HG03520 (cell line): ENCODE results near the gene ADD1.

Experiments used
- ATAC-seq: cut with Tn5 transposase; IDR thresholded peaks from one replicate; pipeline ENCODE4 v1.9.1; 2021; ENCODE audit warnings: mild to moderate bottlenecking, moderate library complexity; ENCODE audit not compliant: unreplicated experiment

ADD1 gene

DNA sequence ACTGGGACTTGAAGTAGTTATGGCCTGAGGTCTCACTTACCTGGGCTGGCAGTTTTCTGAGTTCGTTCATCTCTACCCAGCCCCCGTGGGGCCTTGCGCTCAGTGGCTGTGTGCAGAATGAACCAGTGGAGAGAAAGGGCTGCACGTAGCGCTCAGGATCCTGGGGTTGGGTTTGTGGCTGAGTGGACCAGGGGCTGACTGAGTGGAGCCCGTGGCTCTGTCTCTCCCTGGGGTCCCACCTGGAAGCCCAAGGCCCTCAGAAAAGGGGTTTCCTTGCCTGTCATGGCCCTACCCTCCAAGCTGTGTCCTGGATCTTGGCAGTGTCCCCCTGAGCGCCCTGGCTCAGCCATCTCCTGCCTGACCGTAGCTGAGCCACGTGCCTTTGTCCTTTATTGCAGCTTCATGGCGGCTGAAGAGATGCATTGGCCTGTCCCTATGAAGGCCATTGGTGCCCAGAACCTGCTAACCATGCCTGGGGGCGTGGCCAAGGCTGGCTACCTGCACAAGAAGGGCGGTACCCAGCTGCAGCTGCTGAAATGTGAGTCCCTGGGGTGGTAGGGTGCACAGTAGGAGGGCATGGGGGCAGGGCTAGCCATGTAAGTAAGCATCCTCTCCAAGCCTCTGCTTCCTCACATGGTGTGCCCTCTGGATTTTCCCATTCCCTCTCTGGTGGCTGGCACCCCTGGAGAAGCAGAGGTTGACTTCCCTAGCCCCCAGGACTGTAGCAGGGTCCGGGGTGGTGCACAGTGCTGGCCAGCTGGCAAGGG, 23.2 kb upstream of the ADD1 start:
- ATAC-seq: no peak

DNA sequence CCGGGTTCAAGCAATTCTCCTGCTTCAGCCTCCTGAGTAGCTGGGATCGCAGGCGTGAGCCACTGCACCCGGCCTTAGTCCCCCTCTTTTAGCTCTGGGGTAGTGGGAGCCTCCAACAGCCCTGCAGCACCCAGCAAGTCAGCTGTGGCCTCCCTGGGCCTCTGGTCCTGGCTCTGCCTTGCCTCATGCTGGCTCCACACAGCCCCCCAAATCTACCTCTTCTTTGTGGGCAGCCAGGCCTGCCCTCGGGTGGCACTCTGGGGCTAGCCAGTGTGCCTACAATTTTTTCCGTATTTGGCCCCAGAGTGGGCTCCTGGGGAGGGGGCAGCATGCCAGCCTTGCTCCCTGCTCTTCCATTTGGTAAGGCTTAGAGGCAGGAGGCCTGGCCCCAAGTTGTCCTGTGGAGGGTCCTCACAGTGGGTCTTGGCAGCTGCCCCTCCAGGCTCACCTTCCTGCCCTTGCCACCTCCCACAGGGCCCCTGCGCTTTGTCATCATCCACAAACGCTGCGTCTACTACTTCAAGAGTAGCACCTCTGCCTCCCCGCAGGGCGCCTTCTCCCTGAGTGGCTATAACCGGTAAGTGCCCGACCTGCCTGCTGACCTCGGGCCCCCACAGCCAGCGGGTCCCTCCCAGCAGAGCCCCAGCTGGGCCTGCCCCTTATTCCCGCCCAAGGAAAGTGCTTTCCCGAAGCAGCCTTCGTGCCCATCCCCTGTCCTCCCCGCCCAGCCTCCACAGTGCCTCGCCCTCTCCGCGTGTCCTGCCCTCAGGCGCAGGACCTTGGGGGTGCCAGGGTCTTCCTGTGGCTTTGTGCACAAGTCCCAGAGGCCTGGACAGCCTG, 21.0 kb upstream of the ADD1 start:
- ATAC-seq: no peak

DNA sequence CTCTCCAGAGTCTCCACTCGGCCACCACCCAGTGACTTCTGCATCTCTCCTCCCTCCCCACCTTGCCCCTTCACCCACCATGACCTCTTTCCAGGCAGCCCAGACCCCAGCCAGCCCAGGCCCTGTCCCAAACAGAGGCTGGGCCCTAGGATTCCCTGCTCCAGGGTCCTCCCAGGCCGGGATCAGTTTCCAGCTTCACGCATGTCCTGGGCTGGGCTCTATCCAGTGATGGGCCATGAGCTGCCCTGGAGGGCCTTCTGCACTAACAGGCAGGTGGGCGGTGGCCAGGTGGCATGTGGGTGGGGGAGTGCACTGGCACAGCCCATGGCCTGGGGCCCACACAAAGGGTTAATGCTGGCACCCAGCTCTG, 20.4 kb upstream of the ADD1 start:
- no peak for ATAC-seq

DNA sequence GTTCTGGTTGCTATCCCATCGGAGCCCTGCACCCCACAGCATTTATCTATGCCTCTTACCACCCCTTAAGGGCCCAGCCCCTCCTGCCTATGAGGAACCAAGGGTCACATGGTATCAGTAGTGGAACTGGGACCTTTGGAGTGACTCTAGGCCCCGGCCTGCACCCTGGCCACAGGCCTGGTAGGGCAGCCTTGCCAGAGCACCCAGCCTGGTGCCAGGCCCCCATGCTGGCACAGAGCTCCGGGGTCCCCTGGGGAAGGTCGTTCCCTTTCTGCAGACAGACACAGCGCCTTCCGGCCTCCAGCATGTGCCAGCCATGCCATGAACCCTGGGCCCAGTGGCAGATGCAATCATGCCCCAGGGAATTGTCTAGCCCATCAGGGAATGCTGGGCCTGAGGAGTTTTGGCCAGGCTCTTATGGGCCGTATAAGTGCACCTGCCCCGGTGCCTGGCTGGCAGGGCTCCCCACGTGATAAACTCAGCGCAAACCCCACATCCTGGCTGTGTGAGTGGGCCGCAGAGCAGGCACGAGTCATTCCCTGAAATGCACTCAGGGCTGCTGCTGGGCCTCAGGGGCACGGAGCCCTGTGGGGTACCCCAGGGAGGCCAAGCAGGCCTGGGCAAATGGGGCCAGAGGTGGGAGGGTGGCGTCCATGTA, 19.8 kb upstream of the ADD1 start:
- ATAC-seq: no peak

DNA sequence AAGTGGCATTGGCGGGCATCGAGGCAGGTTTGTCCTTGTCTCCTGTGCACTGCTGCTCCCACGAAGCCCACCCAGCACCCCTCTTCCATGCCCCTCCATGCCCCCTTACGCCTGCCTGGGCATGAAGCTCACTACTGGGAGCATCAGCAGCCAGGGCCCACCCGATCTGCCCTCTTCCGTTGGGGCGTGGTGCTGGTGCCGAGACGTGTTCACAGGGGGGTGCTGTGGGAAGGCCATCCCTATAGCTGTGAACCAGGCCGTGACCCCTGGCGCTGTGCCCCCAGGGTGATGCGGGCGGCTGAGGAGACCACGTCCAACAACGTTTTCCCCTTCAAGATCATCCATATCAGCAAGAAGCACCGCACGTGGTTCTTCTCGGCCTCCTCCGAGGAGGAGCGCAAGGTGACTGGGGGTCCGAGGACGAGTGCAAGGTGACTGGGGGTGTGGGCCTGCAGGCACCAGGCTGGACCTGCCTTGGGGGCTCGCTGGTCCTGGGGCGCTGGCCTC, 19.3 kb upstream of the ADD1 start:
- ATAC-seq: no peak

DNA sequence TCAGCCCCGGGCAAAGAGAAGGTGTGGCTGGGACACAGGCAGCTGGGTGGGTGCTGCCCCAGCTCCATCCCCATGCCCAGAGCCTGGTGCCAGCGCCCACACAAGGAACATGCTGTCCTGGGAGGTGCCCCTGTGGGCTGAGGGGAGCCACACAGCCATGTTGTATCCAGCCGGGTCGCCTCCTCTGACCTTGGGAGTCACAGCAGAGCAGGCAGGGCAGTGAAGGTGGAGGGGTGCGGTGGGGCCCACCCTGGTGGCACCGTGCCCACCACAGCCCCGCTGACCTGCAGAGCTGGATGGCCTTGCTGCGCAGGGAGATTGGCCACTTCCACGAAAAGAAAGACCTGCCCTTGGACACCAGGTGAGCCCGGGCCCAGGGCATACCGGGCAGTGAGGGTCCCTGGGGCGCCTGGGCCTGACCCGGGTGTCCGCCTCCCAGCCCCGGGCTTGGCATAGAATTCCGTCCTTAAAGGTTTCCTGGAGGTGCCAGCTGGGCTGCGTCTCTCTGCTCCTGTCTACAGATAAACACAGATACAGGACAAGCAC, 18.7 kb upstream of the ADD1 start:
- no peak for ATAC-seq

DNA sequence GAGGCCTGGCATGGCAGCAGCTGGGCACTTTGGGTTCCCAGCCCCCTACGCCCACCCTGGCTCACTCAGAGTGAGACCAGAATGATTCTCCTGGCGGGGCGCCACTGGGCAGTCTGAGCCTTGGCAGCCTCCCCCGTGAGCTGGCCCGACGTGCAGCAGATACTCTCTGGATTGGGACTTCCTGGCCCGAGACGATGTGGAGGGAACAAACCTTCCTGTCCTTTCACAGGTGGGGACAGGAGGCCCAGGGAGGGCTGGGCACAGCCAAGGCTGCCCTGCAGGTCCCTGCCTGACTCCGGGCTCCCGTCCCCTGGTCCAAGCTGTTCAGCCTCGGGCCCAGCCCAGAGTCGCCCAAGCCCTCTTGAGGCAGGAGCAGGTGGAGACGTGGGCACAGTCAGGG, 17.9 kb upstream of the ADD1 start:
- ATAC-seq: no peak

DNA sequence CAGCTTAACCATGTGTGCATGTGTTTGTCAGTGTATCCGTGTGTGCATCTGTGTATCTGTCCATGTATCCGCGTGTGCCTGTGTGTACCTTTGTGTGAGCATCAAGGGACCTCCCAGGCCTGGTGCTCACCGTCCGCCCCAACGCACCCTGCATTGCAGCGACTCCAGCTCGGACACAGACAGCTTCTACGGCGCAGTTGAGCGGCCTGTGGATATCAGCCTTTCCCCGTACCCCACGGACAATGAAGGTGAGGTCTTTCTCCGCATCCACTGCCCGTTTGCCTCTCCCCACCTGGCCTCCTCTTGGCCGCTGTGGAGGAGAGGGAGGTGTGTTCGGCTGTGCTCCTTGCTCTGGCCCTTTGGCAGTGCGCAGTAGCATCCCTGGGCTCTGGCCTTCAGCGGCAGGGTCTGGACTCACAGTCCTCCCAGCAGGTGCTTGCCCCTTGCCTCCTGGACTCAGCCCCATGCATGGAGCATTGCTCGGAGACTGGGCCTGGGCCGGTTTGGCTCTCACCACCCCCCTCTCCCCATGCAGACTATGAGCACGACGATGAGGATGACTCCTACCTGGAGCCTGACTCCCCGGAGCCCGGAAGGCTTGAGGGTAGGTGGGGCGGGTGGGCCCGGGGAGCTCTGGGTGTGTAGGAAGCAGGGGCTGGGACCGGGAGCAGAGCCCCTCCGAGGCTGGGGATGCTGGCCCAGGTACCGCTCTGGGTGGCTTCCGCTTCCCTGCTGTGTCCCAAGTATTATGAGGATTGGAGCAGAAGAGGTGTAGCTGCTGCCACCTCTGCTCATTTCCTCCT, 16.4 kb upstream of the ADD1 start:
- no peak for ATAC-seq

DNA sequence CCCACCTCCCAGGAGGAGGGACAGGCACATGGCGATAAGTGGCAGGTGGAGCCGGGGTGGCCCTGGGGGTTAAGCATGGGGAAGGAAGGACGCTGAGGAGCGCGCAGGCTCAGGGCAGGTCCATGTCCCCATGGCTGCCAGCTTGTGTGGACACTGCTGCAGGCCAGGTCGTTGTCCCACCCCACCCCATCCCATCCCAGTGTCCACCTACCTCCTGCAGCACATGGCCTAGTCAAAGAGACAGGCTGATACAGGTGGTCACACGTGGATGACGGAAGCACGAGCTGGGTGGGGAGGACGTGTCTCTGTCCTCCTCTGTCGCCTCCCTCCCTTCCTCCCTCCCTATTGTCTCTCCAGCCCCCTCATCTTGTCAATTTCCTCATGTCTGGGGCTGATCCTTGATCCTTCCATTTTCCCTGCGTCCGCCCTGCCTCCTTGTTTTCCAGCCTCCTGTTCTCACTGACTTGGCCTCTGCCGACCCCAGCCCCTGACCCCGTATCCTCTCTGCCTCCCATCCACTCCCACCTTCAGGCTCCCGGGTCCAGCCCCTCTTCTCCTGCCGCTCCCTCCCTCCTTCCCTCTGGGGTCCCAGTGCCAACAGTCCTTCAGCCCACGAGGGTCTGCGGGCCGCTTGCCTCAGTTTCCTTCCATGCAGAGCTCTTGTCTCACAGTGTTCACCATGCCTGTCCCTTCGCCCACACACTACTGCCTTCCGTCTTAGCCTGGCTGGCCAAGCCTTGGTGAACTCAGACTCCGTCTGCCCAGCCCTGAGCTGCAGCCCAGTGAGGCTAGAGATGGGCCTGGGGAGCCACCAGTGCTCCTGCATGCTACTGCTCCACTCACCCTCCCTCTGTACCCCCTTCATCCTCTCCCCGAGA, 15.5 kb upstream of the ADD1 start:
- ATAC-seq: no peak

DNA sequence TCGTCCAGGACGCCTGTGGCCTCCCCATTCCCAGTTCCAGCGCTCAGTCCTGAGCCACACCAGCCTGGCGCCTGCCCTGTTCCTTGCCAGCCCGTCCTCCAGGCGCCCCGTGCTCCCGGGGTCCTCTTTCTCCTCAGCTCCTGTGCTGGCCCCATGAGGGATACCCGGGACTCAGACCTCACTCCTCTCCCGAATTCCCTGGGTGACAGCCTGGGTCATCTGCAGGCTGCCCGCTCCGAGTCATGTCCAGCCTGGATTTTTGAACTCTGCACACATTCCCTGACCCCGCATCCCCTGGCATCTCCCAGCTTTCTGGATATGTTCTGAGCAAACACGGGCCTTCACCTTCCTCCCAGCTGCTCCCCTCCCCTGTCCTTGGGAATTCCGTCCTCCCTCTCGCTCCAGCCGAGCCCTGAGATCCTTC, 14.9 kb upstream of the ADD1 start:
- no peak for ATAC-seq

DNA sequence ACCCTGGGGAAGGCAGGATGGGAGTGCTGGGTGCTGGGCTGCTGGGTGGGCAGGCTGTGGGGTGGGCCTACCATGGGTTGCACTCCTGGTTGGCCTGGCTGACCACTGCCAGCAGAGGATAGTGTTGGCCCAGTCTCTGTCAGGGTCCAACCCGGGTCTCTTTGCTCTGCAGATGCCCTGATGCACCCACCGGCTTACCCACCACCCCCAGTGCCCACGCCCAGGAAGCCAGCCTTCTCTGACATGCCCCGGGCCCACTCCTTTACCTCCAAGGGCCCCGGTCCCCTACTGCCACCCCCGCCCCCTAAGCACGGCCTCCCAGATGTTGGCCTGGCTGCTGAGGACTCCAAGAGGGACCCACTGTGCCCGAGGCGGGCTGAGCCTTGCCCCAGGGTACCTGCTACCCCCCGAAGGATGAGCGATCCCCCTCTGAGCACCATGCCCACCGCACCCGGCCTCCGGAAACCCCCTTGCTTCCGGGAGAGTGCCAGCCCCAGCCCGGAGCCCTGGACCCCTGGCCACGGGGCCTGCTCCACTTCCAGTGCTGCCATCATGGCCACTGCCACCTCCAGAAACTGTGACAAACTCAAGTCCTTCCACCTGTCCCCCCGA, 14.2 kb upstream of the ADD1 start:
- no peak for ATAC-seq

DNA sequence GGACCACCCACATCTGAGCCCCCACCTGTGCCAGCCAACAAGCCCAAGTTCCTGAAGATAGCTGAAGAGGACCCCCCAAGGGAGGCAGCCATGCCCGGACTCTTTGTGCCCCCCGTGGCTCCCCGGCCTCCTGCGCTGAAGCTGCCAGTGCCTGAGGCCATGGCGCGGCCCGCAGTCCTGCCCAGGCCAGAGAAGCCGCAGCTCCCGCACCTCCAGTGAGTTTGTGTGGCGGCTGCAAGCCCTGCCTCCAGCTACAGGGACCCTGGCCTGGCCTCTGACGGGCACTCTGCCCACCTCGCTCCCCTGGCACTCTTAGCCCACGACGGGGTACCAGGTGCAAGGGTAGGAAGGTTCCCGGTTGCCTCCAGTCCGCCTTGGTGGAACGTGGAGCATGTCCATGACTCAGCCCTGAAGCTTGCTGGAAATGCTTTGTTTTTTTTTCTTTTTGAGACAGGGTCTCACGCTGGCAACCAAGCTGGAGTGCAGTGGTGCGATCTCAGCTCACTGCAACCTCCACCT, 13.7 kb upstream of the ADD1 start:
- no peak for ATAC-seq

DNA sequence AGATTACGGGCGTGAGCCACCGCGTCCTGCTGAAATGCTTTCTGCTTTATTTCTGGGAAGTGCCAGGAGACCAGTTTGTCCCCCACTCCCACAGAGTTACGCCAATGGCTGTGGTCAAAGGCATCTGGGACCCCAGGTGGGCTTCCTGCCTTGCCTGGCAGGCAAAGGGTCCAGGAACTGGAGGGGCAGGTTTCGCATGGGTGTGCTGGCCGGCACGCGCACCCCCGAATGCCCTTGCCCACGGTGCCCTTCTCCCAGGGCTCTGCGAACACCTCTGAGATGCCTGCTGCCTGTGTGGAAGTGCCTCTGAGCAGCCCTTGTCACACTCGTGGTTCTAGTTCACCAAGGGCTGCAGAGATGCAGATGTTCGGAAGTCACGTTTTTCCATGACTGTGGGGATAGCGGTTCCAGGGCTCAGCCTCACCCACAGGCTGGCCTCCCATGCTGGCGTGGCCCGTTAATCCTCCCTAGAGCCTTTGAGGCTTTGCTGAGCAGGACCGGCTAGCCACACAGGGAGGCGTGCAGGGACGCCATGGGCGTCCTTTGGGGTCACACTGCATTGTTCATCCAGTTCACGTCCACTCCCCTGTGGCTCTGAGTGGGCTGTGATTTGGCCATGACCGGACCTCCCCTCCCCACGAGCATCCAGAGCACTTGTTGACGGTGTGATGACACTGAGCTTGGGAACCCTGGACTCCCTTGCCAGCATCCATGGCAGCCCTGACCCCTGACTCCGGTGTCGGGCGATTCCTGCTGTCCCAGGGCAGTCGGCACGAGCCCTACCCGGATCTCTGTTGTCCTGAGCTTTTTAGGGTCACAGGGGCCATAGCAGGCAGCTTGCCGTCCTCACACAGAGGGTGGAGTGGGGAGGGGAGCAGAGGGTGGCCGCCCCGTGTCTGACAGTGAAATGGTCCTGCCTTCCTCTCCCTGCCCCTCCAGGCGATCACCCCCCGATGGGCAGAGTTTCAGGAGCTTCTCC, 12.7 kb upstream of the ADD1 start:
- ATAC-seq: no peak

DNA sequence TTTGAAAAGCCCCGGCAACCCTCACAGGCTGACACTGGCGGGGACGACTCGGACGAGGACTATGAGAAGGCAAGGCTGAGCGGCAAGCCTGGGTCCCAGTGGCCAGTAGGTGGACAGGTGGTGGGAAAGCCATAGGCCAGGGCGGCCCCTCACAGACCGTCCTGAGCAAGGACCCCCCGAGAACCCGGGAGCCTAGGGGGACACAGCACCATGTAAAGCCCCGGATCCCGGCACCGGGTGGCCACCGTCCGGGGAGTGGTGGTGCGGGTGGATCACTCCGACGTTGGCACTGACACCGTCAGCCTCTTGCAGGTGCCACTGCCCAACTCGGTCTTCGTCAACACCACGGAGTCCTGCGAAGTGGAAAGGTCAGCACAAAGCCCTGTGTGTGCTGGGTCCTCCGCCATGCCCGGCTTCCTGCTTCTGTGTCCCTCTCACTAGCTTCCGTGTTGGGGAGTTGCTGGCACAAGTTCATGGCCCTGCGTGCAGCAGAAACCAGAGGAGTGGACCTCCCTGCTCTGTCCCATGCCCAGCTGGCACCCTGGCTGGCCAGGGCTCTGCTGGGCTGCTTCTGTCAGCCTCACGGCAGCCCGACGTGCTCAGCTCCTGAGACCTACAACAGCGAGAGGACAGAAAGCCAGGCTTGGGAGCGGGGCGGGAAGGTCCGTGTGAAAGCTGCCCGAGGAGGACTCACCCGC, 11.9 kb upstream of the ADD1 start:
- no peak for ATAC-seq

DNA sequence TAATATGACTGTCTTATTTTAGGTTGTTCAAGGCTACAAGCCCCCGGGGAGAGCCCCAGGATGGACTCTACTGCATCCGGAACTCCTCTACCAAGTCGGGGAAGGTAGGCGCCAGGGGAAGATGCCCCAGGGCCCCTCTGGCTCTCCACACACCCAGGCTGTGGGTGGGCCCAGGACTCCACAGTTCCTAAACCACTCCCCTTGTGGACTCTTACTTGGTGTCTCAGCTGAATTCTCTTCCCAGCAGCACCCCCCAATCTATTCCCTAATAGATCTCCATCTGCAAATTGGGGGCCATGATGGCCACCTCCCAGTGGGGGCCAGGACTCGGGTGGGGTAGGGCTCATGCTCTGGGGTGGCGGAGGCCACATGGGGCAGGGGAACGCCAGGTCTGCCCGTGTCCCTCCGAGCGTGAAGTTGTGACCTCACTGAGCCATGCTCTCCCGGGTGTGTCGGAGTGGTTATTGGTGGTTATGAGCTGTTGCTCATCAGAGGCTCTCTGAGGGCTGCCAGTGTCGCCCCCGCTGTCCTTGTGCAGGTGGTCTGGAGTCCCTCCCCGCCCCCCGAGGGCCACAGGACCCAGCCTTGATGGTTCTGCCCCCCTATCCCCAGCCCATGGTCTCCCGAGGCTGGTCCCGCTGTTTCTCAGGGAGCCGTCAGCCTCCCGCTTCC, 11.2 kb upstream of the ADD1 start:
- ATAC-seq: peak; percentile 69

DNA sequence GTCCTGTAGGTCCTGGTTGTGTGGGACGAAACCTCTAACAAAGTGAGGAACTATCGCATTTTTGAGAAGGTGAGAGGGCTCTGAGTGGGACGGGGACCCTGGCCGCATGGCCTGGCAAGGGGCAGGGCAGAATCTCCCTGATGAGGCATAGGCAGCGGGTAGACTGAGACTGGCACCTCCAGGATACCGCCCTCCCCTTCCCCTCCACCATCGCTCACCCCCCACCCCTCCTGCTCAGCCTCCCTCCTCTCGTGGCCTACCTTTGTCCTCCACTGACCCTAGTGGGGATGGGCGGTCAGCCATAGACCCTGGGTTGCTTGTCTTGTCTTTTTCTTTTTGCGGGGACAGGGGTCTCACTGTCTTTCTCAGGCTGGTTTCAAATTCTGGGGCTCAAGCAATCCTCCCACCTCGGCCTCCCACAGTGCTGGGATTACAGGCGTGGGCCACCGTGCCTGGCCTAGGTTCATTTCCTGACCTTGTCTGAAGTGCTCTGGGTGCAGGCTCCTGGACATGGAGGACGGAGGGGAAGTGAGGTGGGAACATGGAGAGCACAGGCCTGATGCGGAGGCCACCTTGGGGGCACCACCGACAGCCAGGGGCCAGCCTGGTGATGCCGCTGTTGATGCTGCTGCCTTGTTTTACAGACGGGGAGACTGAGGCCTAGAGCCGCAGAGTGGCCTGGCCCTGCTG, 10.5 kb upstream of the ADD1 start:
- no peak for ATAC-seq
